ENCODE results near the gene SNX33. TPM values are rescaled to one million over a fixed set of nuclear protein-coding genes. Genes with fewer than 3 reads are reported as not detected.

The SNX33 gene
- total and polyA plus RNA-seq, 2 of the 13 experiments (the other 11 are each of a cell fraction or from before 2014, with no cell fraction given) = 11.0 to 11.6 TPM

DNA sequence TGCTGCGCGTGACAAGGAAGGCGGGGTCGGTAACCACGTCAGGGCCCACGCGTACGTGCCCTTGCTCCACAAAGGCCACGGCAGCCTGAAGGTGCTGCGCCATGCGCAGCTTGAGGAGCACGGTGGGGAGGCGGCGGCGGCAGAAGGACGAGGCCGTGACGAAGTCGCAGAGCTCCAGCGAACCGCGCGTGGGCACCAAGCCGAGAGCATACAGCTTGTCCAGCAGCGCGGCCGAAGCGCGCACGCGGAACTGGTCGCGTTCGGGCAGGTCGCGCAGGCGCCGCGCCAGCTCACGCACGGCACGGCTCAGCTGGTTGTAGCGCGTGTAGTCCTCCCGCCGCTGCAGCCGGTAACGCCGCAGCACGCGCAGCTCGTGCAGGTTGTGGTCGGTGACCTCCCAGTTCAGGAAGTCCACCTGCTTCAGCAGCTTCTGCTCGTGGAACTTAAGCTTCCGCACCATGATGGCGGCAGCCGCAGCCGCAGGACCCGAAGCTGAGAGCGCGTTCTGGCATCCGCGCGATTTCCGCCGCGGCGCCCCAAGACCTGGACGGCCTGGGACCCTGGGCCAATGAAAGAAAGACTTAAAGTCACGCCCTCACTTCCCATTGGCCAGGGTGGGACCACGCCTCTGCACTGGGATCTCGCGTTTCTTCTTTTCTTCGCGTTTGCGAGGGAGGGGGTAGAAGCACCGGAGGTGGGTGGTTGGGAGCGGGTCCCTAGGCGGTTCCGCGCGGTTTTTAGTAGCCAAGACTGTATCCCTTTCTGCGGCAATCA lies 7.8 kb upstream of the SNX33 start, which contains the start of gene IMP3 (continued):
- TF ChIP-seq SRSF9 (IDR thresholded peaks at IDR 0.05; ENCODE audit: borderline replicate concordance, insufficient read depth, low read depth, low read length, poor library complexity, severe bottlenecking) (no peak), ZMYM3 (CRISPR knock-in tag; IDR thresholded peaks at IDR 0.05) (peak; percentile 74; the same call in 1 of the 2 replicates), TCF12 (IDR thresholded peaks at IDR 0.05) (no peak), TCF12 (CRISPR knock-in tag; IDR thresholded peaks at IDR 0.05) (0 out of 2 replicates have a peak, but pooled peaks have one; percentile 17), RARA (CRISPR knock-in tag; IDR thresholded peaks at IDR 0.05) (no peak; the same call in 1 of the 2 replicates), ZFP90 (CRISPR knock-in tag; IDR thresholded peaks at IDR 0.05; ENCODE audit: borderline replicate concordance) (peak; percentile 85; the same call in 1 of the 2 replicates), ZBTB3 (CRISPR knock-in tag; IDR thresholded peaks at IDR 0.05; ENCODE audit: borderline replicate concordance, low read depth) (0 out of 2 replicates have a peak, but pooled peaks have one; percentile 90), TBL1XR1 (IDR thresholded peaks at IDR 0.05; ENCODE audit: borderline replicate concordance, low read length, partially characterized antibody) (peak; percentile 36), POLR2A (IDR thresholded peaks at IDR 0.05; ENCODE audit: insufficient read depth in 1 of 2, low read depth in 2 of 2, low read length in 2 of 2) (peak in 1 of 2 experiments; percentile 99; a peak in 2 of 4 replicates), ZNF446 (CRISPR knock-in tag; IDR thresholded peaks at IDR 0.05) (peak; percentile 59; the same call in 1 of the 2 replicates), NAIF1 (CRISPR knock-in tag; IDR thresholded peaks at IDR 0.05; ENCODE audit: borderline replicate concordance) (peak; percentile 79; the same call in 1 of the 2 replicates)
- TF ChIP-seq, protein P1, sequence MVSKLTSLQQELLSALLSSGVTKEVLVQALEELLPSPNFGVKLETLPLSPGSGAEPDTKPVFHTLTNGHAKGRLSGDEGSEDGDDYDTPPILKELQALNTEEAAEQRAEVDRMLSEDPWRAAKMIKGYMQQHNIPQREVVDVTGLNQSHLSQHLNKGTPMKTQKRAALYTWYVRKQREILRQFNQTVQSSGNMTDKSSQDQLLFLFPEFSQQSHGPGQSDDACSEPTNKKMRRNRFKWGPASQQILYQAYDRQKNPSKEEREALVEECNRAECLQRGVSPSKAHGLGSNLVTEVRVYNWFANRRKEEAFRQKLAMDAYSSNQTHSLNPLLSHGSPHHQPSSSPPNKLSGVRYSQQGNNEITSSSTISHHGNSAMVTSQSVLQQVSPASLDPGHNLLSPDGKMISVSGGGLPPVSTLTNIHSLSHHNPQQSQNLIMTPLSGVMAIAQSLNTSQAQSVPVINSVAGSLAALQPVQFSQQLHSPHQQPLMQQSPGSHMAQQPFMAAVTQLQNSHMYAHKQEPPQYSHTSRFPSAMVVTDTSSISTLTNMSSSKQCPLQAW (CRISPR knock-in tag; IDR thresholded peaks at IDR 0.05) = 0 out of 2 replicates have a peak, but pooled peaks have one; percentile 55
- TF ChIP-seq, protein P2, sequence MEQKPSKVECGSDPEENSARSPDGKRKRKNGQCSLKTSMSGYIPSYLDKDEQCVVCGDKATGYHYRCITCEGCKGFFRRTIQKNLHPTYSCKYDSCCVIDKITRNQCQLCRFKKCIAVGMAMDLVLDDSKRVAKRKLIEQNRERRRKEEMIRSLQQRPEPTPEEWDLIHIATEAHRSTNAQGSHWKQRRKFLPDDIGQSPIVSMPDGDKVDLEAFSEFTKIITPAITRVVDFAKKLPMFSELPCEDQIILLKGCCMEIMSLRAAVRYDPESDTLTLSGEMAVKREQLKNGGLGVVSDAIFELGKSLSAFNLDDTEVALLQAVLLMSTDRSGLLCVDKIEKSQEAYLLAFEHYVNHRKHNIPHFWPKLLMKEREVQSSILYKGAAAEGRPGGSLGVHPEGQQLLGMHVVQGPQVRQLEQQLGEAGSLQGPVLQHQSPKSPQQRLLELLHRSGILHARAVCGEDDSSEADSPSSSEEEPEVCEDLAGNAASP (CRISPR knock-in tag; IDR thresholded peaks at IDR 0.05; ENCODE audit: borderline replicate concordance) = peak; percentile 7; the same call in 1 of the 2 replicates
- TF ChIP-seq, protein P3, sequence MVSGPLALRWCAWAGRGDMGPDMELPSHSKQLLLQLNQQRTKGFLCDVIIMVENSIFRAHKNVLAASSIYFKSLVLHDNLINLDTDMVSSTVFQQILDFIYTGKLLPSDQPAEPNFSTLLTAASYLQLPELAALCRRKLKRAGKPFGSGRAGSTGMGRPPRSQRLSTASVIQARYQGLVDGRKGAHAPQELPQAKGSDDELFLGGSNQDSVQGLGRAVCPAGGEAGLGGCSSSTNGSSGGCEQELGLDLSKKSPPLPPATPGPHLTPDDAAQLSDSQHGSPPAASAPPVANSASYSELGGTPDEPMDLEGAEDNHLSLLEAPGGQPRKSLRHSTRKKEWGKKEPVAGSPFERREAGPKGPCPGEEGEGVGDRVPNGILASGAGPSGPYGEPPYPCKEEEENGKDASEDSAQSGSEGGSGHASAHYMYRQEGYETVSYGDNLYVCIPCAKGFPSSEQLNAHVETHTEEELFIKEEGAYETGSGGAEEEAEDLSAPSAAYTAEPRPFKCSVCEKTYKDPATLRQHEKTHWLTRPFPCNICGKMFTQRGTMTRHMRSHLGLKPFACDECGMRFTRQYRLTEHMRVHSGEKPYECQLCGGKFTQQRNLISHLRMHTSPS (CRISPR knock-in tag; IDR thresholded peaks at IDR 0.05; ENCODE audit: low read depth) = no peak; the same call in 1 of the 2 replicates
- TF ChIP-seq, protein P4, sequence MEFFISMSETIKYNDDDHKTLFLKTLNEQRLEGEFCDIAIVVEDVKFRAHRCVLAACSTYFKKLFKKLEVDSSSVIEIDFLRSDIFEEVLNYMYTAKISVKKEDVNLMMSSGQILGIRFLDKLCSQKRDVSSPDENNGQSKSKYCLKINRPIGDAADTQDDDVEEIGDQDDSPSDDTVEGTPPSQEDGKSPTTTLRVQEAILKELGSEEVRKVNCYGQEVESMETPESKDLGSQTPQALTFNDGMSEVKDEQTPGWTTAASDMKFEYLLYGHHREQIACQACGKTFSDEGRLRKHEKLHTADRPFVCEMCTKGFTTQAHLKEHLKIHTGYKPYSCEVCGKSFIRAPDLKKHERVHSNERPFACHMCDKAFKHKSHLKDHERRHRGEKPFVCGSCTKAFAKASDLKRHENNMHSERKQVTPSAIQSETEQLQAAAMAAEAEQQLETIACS (CRISPR knock-in tag; IDR thresholded peaks at IDR 0.05) = peak; percentile 73; the same call in 1 of the 2 replicates
- TF ChIP-seq, protein P5, sequence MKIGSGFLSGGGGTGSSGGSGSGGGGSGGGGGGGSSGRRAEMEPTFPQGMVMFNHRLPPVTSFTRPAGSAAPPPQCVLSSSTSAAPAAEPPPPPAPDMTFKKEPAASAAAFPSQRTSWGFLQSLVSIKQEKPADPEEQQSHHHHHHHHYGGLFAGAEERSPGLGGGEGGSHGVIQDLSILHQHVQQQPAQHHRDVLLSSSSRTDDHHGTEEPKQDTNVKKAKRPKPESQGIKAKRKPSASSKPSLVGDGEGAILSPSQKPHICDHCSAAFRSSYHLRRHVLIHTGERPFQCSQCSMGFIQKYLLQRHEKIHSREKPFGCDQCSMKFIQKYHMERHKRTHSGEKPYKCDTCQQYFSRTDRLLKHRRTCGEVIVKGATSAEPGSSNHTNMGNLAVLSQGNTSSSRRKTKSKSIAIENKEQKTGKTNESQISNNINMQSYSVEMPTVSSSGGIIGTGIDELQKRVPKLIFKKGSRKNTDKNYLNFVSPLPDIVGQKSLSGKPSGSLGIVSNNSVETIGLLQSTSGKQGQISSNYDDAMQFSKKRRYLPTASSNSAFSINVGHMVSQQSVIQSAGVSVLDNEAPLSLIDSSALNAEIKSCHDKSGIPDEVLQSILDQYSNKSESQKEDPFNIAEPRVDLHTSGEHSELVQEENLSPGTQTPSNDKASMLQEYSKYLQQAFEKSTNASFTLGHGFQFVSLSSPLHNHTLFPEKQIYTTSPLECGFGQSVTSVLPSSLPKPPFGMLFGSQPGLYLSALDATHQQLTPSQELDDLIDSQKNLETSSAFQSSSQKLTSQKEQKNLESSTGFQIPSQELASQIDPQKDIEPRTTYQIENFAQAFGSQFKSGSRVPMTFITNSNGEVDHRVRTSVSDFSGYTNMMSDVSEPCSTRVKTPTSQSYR (CRISPR knock-in tag; IDR thresholded peaks at IDR 0.05; ENCODE audit: borderline replicate concordance) = peak; percentile 16; the same call in 1 of the 2 replicates
